Vagina (tissue), 2 donors: ENCODE results near the gene FANCC.

Experiments used
- CTCF ChIP-seq, 3 experiments: fragments of 450-650 bp in 2 of 3; fragments of 200-600 bp in 1 of 3; sonication (generic) in 1 of 3; IDR thresholded peaks; one replicate each; pipeline ENCODE4 v1.5.1; 2017 to 2019; ENCODE audit warnings: antibody characterized with exemption in 3 of 3, mild to moderate bottlenecking in 2 of 3, moderate library complexity in 2 of 3
- POLR2A ChIP-seq, 2 donors: fragments of 450-650 bp; IDR thresholded peaks; one replicate each; pipeline ENCODE4 v1.6.1; 2017; ENCODE audit warnings: antibody characterized with exemption in 2 of 2, mild to moderate bottlenecking in 2 of 2, moderate library complexity in 2 of 2
- POLR2AphosphoS5 ChIP-seq, 2 donors: sonication (generic); formaldehyde crosslinking; IDR thresholded peaks; one replicate each; pipeline ENCODE4 v1.9.0; 2017; ENCODE audit warnings: antibody characterized with exemption in 2 of 2, mild to moderate bottlenecking in 2 of 2, low read depth in 1 of 2; ENCODE audit not compliant: insufficient read depth in 1 of 2

- TF ChIP-seq CTCF (IDR thresholded peaks at IDR 0.05) = no peak
- no peak for TF ChIP-seq POLR2A (IDR thresholded peaks at IDR 0.05)
- TF ChIP-seq POLR2AphosphoS5 (IDR thresholded peaks at IDR 0.05; ENCODE audit: insufficient read depth in 1 of 2, low read depth in 1 of 2) = no peak
Observed at GRCh38 chr9:95078939-95079338, 238.6 kb downstream of the FANCC start.
